ENCODE data around the gene P2RX4. TPM values are rescaled to one million over a fixed set of nuclear protein-coding genes. Genes with fewer than 3 reads are reported as not detected.
"Not testable (repeated sequence)": the region's sequence is repeated elsewhere in the genome, so short reads cannot be mapped to it uniquely, and the experiment has no call there.

Gene P2RX4
- total RNA-seq, 2 donors from 2014 or later: 42.3 to 50.4 TPM

DNA sequence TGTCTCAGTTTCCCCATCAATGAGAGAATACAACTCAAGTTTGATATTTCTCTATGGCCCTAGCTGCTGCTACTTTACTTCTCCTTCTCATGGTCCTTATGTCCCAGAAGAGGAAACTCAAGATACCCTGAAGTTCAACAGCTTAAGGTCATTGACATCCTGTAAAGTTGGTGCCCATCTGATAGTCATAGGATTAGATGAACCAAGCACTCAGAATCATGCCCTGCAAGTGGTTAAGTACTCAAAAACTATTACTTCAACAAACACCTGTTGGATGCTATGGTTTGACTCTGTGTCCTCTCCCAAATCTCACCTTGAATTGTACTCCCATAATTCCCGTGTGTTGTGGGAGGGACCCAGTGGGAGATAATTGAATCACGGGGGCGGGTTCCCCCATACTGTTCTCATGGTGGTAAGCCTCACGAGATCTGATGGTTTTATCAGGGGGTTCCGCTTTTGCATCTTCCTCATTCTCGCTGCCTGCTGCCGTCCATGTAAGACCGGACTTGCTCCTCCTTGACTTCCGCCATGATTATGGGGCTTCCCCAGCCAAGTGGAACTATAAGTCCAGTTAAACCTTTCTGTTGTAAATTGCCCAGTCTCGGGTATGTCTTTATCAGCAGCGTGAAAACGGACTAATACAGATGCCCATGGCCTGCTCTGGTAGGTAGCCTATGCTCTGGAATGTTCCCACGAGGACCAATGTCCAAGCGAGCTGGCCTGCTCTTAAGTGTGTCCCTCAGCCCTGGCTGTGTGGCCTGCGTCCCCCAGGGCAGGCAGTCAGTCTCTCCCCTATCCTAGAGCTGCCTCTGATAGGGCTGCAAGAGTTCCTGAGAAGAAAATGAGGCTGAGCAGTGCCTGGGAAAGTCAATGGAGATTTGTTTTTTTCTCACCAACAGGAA is 68.5 kb downstream of the P2RX4 start:
- DNase-seq (ENCODE audit: low spot score) (no peak), ATAC-seq (ENCODE audit: insufficient number of reproducible peaks, low FRiP score, low read depth) (no peak)
- Histone ChIP-seq H3K4me1 (ENCODE audit: control insufficient read depth in 1 of 2, low read depth in 2 of 2) (peaks cover 12 to 22% of the 10 kb centered on the region in 2 donors), H3K4me3 (no peak overlapping the region), H3K36me3 (peaks cover 6% of the 10 kb centered on the region), H3K27ac (peak overlapping the region in 1 of 2 donors; percentile 20), H3K27me3 (replicated peaks; ENCODE audit: insufficient read depth) (no peaks in the 10 kb centered on the region), H3K9me3 (no peaks in the 10 kb centered on the region)
- no peak for TF ChIP-seq CTCF (IDR thresholded peaks at IDR 0.05)

- H3K27ac ChIP-seq: peak overlapping the region in 1 of 2 donors; percentile 20
- no peaks in the 10 kb centered on the region for H3K9me3 ChIP-seq
- ATAC-seq (ENCODE audit: insufficient number of reproducible peaks, low FRiP score, low read depth) (no peak), DNase-seq (ENCODE audit: low spot score) (no peak)
- peaks cover 2% of the 10 kb centered on the region for H3K36me3 ChIP-seq
- no peaks in the 10 kb centered on the region for H3K27me3 ChIP-seq (replicated peaks; ENCODE audit: insufficient read depth)
- no peak overlapping the region for H3K4me3 ChIP-seq
- H3K4me1 ChIP-seq (ENCODE audit: control insufficient read depth in 1 of 2, low read depth in 2 of 2): peaks cover 12 to 22% of the 10 kb centered on the region in 2 donors
- TF ChIP-seq CTCF (IDR thresholded peaks at IDR 0.05): no peak
Measured at GRCh38 chr12:121279071-121279375, 69.1 kb downstream of the P2RX4 start.

- H3K27ac ChIP-seq: no peak overlapping the region
- no peak for ATAC-seq (ENCODE audit: insufficient number of reproducible peaks, low FRiP score, low read depth)
- TF ChIP-seq CTCF (IDR thresholded peaks at IDR 0.05): no peak
Measured at GRCh38 chr12:121279507-121279915, 69.6 kb downstream of the P2RX4 start.

DNA sequence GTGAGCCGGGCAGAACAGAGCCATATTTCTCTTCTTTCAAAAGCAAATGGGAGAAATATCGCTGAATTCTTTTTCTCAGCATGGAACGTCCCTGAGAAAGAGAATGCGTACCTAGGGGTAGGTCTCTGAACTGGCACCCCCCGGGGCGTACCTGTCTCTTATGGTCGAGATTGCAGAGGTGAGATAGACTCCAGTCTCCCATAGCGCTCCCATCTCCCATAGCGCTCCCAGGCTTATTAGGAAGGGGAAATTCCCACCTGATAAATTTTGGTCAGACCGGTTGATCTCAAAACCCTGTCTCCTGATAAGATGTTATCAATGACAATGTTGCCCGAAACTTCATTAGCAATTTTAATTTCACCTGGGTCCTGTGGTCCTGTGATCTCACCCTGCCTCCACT is 70.6 kb downstream of the P2RX4 start:
- ATAC-seq (ENCODE audit: insufficient number of reproducible peaks, low FRiP score, low read depth); H3K4me3 ChIP-seq; H3K36me3 ChIP-seq; DNase-seq (ENCODE audit: low spot score); H3K27ac ChIP-seq; H3K27me3 ChIP-seq (replicated peaks; ENCODE audit: insufficient read depth); H3K9me3 ChIP-seq: not testable (repeated sequence)
- H3K4me1 ChIP-seq (ENCODE audit: control insufficient read depth in 1 of 2, low read depth in 2 of 2): peaks cover 16 to 32% of the 10 kb centered on the region in 2 donors

More at GRCh38 chr12:121279507-121279915, 69.6 kb downstream of the P2RX4 start:
- Histone ChIP-seq H3K4me3 (no peak overlapping the region), H3K36me3 (no peaks in the 10 kb centered on the region), H3K9me3 (no peaks in the 10 kb centered on the region), H3K4me1 (ENCODE audit: control insufficient read depth in 1 of 2, low read depth in 2 of 2) (peaks cover 12 to 25% of the 10 kb centered on the region in 2 donors), H3K27me3 (replicated peaks; ENCODE audit: insufficient read depth) (no peaks in the 10 kb centered on the region)
- DNase-seq (ENCODE audit: low spot score): no peak

GRCh38 chr12:121281116-121281515 is 71.2 kb downstream of the P2RX4 start:
- not testable (repeated sequence) for H3K27me3 ChIP-seq (replicated peaks; ENCODE audit: insufficient read depth); H3K36me3 ChIP-seq; H3K9me3 ChIP-seq; H3K4me3 ChIP-seq; DNase-seq (ENCODE audit: low spot score); H3K27ac ChIP-seq; ATAC-seq (ENCODE audit: insufficient number of reproducible peaks, low FRiP score, low read depth)
- peaks cover 16 to 32% of the 10 kb centered on the region in 2 donors for H3K4me1 ChIP-seq (ENCODE audit: control insufficient read depth in 1 of 2, low read depth in 2 of 2)

- no peak overlapping the region for H3K4me3 ChIP-seq
- TF ChIP-seq CTCF (IDR thresholded peaks at IDR 0.05): no peak
- H3K27me3 ChIP-seq (replicated peaks; ENCODE audit: insufficient read depth): no peaks in the 10 kb centered on the region
- no peaks in the 10 kb centered on the region for H3K9me3 ChIP-seq
- DNase-seq (ENCODE audit: low spot score) (no peak), ATAC-seq (ENCODE audit: insufficient number of reproducible peaks, low FRiP score, low read depth) (no peak)
- peaks cover 16 to 32% of the 10 kb centered on the region in 2 donors for H3K4me1 ChIP-seq (ENCODE audit: control insufficient read depth in 1 of 2, low read depth in 2 of 2)
- no peaks in the 10 kb centered on the region for H3K36me3 ChIP-seq
- peak overlapping the region; percentile 19 to 42 for H3K27ac ChIP-seq
Measured at GRCh38 chr12:121282072-121282742, 72.3 kb downstream of the P2RX4 start.

DNA sequence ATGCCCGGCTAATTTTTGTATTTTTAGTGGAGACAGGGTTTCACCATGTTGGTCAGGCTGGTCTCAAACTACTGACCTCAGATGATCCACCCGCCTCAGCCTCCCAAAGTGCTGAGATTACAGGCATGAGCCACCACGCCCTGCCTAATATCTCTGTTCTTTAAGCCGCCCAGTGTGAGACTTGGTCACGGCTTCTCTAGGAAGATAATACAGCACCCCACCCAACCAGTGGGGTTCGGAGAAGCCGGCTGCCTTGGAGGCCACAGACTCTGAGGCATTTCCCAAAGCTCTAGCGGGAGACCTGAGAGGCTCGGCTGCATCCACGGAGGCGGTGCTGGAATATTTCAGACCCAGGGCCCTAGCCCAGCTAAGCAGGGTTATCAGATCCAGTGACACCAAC is 73.0 kb downstream of the P2RX4 start:
- H3K9me3 ChIP-seq; H3K36me3 ChIP-seq; H3K27me3 ChIP-seq (replicated peaks; ENCODE audit: insufficient read depth); ATAC-seq (ENCODE audit: insufficient number of reproducible peaks, low FRiP score, low read depth); DNase-seq (ENCODE audit: low spot score); H3K4me3 ChIP-seq: not testable (repeated sequence)
- peak overlapping the region in 1 of 2 donors; percentile 42 for H3K27ac ChIP-seq
- H3K4me1 ChIP-seq (ENCODE audit: control insufficient read depth in 1 of 2, low read depth in 2 of 2): peaks cover 16 to 32% of the 10 kb centered on the region in 2 donors
